ENCODE data around the gene AOX1.

DNA sequence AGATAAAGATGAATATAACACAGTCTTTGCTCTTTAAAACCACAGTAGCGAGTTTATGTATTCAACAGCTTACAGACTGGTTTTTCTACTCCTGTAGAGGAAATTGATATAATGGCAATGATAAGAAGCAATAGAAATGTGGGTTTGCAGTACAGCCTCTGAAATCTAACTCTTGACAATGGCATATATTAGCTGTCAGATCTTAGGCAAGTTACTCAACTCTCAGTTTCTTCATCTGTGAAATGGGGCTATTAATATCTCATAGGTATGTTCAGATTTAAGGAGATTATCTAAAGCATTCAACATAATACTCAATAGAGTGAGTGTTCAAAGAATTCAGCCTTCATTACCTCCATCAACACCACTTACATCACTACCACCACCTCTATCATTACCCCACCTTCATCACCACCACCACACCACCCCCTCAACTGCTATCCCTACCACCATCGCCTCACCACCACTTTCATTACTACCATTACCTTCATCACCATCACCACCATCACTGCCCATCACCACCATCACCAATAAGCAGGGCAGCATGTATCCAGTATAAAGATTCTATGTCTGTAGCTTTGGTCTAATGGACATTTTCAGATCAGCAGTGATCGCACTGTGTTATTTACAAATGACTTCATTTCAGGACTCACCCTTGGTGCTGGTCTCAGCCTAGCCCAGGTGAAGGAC, 22.7 kb downstream of the AOX1 start:
- no peak for TF ChIP-seq CTCF (IDR thresholded peaks at IDR 0.05)
- TF ChIP-seq POLR2A (IDR thresholded peaks at IDR 0.05): no peak

Measured in thyroid gland (tissue), 4 donors.